GM19467 (cell line): ENCODE data around the gene CSMD2.

ENCODE experiments used
- ATAC-seq: cut with Tn5 transposase; IDR thresholded peaks from one replicate; pipeline ENCODE4 v1.9.1; 2021; ENCODE audit warnings: mild to moderate bottlenecking, moderate library complexity; ENCODE audit not compliant: unreplicated experiment

Gene CSMD2

DNA sequence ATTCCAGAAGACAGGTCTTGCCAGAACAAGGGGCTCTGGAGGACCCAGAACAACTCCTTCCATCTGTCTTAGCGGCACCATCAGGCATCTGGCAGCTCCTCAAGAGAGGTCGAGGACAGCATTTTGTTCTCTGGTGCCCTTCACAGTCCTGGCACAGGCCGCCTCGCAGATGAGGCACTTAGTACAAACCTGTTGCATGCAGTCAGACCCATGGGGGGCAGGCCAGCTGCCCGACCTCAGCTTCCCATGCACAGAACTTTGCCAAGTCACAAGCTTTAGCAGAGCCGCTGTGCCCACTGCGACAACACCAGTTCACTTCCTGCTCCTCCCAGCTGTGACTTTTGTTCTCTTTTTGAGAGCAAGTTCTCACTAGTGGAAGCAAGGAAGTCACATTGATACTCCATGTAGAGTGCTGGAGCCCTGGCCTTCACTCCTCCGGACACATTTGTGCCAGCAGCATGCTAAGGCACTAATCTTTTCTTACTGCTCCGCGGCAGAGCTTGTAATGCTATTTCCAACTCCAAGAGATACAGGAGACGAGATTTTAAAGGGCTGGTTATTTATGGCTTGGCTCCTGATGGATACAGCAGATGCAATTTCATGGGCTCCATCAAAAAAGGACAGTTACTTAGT, 256.6 kb downstream of the CSMD2 start:
- ATAC-seq: no peak

DNA sequence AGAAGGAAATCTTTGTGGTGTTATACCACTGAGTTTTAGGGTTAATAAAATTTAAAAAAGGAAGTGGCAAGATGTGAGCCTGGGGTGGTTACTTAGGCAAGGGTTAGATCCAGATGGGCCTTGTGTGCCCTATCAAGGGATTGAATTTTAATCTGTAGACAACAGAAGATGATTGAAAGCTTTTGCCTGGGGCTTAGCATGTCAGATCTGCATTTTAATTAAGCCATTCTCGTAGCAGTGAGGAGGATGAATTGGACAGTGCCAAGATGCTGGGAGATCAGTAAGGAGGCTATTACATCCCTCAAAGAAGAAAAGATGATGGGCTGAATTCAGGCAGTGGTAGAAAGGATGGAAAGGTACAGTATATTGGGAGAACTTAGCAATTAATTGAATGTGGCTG, 258.9 kb downstream of the CSMD2 start:
- ATAC-seq: no peak

DNA sequence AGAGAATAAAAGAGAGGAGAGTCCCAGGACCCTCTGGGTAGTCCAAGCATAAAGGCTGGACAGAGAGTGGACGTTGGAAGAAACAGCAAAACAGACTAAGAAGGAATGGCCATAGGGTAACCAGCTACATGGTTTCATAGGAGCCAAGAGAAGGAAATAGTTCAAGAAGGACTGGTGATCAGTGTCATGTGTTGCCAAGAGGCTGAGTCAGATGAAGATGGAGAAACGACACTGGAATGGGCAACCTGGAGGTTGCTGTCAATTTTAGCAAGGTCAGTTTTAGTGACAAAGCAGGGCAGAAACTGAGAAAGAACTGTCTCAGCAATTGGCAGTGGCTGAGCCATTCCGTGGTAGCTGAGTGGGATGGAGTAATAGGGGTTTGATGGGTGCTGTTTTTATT, 259.8 kb downstream of the CSMD2 start:
- no peak for ATAC-seq

DNA sequence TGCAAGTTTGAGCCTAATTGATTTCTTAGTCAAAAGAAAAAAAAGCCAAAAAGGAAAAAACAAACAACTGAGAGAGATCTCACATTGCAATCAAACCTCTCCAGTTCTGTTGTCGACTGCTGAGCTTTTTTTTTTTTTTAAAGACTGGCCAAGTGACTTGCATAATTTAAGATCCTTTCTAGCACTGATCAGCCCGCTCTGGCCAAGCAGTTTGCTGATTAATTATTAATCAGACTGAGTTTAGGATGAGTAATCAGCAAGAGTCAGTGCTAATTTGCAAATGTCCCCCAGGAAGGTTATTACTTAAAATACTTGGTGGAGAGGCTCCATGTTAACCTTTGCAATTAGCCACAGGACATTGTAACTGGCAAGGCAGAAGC, 261.8 kb downstream of the CSMD2 start:
- peak; percentile 70 for ATAC-seq

DNA sequence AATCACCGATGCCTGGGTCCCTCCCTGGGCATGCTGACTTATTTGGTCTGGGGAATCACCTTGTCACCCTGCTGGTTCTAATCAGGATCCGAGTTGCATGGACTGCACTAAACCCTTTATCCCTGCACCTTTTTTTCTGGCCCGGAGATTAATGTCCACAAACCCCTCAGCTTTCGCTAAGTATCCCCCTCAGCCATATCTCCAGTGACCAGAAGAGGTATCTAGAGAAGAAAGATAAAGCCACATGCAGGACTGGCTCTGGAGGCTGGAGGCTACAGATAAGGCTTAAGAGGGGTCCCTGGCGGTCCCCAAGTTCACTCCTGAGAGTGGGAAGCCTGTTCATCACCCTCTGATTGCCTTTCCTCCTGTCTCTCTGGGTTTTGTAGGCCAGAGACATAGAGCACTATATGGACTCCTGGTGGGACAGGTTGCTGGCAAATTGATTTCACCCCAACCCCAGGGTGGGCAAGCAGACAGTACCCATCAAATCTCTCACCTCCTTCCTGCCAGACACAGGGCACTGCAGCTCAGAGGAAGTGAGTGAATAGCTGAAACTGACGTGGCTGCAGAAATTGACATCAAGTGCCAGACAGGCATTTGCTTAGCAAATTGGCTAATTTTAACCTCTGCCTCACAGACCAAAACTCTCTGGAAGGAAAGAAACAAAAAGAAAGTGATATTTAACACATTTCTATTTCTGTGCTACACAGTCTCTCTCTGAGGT, 262.4 kb downstream of the CSMD2 start:
- ATAC-seq: peak; percentile 81

DNA sequence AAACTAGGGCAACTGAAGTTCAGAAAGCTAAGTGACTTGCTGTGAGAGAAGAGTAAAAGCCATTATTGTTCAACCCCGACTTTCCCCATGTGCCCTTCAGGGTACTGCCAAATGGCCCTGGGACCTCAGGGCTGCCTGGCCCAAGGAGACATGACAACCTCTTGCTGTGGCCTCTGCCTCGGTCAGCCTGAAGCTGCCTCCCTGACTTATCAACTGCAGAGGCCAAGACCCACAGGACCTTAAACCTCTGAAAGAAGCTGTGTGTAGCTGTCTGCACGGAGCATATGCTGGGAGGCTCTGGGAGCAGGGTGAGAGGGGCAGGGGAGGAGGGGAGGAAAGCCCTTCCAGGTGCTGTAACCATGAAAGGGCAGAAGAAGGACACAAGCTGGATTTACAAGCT, 265.3 kb downstream of the CSMD2 start:
- no peak for ATAC-seq

DNA sequence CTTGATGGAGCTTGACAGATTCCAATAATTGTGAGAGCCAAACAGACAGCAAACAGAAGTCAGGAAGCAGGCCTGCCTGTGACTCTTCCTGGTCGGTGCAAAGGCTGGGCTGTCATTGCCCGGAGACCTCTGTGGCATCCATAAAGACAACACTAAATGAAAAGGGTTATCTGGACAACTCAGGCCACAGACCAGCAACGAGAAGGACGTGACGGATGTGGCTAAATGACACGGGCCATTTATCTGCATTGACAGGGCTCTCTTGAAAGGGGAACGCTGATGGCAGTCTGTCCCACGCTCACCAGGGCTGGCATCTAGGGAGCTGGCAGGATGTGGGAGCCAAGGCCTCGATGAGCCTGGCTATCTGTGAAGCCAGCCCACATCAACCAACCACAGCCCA, 266.1 kb downstream of the CSMD2 start:
- ATAC-seq: no peak

DNA sequence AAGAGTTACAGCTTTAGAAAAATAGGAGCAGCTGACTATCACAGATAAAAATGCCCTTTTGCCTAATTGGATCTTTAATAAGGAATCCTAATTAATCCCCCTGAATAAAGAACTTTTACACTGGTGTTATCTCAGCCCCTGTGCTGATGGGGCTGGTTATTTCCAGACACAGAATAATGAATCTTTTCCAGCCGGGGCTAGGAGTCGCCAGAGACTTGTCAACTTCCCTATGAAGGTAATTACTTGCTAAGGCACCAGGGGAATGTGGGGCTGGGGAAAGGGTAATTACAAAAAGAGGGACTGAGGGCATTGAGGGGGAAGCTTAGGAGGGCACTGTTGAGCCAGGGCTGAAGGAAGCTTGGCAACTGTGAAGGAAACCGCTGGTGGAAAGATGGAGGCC, 266.6 kb downstream of the CSMD2 start:
- no peak for ATAC-seq

DNA sequence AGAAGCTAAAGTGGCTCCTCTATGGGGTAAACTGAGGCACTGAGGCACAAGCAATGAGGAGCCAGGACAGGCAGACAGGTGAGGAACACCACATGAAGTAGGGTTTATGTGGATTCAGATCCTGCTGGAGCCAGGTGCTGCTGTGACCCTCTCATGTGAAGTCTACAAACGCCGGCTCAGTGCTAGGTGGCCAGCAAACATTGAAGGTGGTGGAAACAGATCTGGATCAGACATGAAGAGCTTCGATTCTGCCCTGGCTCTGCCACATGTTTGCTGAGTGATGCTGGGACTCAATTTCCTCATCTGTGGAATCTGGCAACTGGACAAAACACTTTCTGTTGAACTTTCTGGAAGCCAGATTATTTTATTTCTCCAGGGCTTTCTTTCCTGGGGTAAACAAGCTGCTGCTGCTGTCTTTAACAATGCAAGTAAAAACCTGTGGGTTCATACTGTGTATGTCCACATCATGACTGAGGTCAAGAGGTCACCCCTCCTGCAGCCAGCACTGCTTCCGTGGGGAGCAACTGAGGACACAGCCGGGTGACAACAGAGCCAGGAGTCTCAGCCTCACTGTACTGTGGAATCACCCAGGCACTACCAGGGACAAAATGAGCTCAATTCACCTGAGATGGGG, 267.8 kb downstream of the CSMD2 start:
- no peak for ATAC-seq

DNA sequence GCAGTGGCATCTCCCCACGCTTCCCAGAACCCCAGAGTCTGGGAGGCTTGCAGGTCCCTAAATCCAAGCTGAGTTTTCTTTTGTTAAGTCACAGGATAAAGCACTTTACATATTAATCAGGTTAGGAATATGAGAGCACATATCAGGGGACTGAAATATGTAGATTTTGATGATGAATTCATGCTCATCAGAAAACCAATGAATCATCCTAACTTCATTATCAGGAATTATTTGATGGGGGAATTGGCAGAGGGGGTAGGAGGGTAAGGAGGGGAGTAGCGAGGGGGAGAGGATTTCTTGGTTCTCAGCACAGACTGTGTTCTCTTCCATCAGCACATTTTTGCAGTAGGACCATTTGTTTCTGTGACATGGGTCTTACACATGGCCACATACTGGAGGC, 269.1 kb downstream of the CSMD2 start:
- no peak for ATAC-seq

DNA sequence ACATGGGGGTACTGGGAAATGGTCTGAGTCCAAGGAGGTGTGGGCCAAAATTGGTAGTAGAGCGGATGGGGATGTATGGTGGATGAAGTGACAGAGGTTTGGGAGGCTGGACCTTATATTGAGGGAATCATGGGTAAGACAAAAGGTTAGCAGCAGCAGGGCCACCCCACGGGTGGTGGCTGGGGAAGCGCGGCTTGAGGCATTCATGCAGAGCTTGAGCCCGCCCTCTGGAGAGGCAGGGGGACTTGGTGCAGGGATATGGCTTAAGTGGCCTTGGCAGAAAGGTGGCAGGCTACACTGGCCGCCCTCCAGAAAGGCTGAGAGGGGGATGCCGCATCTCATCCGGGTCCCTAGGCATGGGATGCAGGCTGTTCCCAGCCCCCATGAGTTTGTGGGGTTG, 269.6 kb downstream of the CSMD2 start:
- no peak for ATAC-seq

DNA sequence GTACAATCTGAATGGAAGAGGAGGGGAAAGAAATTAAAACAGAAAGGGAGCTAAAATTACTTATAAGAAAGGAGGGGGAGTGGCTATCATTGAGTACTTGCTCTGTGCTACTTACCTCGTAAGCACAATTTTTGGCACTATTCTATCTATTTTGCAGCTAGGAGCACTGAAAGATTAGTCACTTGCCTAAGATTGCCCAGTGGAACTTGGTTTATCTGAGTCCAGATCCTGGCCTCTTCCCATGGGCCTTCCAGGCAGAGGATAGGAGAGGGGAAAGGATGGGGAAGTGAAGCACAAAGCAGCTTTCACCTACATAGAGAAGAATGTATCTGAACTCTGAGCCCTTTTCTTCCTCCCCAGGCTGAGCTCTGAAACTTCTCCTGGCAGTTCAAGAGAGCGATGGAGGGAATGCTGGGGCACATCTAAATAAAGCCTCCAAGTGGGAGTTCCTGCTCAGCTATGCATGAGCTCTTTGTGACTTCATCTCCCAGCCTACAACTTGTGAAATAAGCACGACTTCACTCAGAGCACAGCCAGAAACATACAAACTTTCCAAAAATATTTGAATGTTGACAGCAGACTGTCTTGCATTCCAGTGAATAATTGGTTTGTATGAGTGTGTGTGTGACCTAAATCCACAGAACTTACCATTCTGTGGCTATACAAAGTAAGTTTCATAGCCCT, 271.7 kb downstream of the CSMD2 start:
- ATAC-seq: no peak

DNA sequence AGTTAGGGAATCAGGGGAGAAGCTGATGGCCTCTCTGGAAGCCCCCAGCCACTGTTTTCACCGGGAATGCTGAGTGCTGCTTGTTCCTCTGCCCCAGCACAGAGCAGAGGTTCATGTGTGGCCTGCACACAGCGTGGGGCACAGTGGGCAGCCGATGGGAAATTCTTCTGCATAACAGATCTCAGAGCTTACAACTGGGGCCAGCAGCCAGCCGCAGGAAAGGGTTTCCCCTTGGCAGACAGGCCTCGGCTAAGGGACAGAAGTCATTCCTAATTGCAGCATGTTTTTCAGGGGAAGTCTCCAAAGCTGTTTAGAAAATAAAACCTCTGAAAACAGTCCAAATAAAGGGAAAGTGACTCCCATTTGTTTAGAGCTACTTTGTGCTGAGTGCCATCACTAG, 278.5 kb downstream of the CSMD2 start:
- ATAC-seq: no peak

DNA sequence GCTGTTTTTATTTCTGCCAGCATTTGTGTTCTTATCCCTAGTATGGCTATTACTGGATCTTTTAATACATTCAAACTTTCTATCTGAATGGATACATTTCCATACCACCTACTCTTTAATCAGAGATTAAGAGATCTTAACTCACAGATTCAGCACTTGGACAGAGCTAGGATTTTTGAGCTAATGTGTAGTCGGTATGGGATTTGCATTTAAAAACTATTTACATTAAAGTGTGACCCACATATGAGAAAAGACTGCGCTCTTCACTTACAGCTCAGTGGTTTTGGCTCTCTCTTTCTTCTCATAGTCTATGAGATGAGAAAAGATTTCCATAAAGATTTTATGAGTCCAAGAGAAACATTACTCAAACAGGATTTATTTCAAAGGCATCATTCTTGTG, 284.7 kb downstream of the CSMD2 start:
- no peak for ATAC-seq

DNA sequence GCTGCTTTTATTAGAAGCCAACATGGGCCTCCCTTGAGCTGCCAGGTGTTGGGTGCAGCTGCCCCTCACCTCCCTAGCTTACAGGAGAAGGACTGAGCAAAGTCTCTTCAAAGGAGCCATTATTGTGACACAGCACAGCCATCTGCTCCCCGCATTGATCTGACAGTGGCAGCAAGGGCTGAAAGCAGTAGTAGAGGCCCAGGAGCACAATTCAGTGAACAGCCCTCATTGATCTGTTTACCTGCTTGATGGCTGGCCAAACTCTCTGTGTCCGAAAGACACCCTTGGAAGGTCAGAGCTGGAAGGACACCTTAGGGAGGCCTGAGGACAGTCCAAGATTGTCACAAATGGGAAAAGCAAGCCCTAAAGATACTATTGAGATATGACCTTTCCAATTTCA, 286.6 kb downstream of the CSMD2 start:
- no peak for ATAC-seq

DNA sequence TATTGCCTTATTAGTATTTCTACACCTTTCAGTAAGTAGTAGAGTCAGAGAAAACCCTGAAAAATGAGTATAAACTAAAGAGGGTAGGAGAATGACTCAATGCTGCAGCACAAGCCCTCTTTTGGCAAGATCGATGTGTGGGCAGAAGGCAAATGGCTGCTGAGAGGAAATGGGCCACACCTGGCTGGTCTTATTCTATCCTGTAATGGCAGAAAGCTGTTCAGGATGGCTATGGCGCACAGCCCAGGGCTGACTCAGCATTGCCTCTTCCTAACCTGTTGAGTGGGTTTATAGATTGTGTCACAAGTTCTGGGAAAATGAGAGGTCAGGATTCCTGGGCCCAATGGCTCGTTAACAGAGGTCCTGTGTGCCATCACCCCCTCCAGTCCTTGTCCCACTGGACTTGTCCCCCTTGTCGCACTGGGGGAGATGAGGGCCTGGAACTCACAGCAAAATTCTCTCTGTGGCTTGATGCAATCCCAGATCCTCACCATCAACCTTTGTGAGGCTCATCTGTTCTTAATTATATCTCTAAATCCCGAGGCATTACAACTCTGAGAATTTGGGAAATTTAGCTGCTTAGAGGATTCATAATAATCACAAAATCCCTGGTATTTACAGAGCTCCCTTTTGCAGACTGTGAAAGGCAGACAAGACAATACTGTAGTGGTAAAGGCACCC, 287.9 kb downstream of the CSMD2 start:
- ATAC-seq: no peak

DNA sequence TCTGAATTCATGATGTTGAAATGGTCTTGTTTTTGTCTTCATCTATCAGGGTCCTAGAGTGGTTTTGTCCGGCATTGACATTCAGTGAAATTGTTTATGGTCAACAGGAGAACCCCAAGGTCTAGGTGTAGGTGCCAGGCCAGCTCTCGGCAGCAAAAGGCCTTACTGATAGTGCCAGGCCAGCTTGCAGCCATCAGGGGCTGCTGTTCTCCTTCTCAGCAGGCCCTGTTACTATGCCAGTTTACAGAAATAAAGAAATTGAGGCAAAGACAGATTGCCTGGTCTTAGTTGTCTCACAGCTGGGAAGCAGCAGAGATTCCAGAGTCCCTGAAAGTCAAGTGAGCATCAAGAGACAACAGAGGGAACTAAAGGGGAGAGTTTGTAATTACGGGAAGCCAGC, 289.2 kb downstream of the CSMD2 start:
- ATAC-seq: no peak

DNA sequence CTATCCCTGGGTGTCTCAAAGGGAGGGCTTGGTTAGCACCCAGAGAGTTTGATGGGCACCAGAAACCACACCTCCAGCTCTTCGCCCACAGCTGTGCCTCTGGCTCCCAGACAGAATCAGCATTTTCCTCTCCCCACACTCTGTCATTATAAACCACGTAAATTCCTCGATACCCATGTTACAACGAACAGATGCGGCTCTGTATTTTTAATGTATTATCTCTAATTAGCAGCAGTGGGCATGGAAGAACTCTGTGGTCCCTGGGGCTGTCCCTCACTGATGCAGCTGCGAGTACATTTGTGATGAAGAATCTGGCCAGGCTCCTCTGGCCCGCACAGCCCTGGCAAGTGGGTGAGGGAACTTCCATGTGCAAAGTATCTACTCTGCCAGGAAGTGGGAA, 290.4 kb downstream of the CSMD2 start:
- no peak for ATAC-seq

DNA sequence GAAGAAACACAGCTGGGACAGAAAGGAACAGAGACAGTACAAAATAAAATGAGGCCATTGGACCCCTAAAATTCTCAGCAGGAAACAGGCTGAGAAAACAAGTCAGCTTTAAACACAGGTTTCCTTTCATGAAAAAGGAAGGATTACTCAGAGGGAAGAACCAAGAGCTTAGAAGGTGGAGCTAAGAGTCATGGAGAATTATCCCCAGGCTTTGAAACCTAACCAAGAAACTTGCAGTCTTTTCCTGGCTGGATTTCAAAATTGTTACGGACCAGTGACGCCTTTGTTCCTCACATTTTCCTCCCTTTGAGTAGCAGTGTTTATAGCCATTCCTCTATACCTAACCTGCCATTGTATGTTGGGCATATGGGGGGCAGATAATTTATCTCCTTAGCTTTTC, 292.3 kb downstream of the CSMD2 start:
- no peak for ATAC-seq

DNA sequence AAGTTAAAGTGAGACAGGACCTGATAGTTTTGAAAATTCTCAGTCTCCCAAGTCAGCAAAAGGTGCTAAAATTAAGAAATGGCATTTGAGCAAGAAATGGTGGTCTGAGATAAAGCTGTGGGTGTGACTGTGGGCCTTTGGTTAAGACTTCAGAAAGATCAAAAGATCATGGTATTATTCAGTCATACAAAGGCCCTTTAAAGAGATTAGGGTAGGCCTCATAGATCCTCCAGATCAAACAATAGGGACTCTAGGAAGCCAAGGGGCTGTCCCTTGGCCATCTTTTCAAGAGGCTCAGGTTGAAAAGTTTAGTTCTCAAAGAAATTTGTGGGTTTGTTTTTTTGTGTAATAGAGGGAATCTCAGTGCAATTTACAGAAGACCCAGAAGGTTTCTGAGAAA, 292.8 kb downstream of the CSMD2 start:
- ATAC-seq: no peak

DNA sequence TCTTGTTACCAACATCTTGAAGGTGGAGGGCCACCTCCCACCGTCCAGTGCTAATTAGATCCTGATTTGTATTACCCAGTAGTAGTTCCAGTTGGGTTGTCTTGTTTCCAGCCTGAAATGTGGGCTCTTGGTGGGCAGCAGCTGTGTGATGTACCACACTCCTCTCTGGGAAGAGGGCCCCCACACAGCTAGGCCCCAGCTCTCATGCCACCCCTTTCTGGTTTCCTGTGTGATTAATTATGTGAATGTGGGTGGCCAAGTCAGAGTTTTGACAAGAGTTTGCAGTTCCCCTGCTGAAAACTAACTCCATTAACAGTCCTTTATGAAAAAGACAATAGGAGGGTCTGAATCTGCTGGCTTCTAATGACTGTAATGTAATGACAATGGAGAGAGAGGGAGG, 297.3 kb downstream of the CSMD2 start:
- ATAC-seq: no peak
